RPMI7951 (cell line): Measurements from ENCODE around the gene SNX13. TPM values are rescaled to one million over a fixed set of nuclear protein-coding genes. Genes with fewer than 3 reads are reported as not detected.
"Not testable (repeated sequence)": the region's sequence is repeated elsewhere in the genome, so short reads cannot be mapped to it uniquely, and the experiment has no call there.

ENCODE experiments used
- DNase-seq: peaks from one replicate; pipeline ENCODE4 v3.0.0-alpha.2; 2012; ENCODE audit warnings: low read depth
- total RNA-seq: library from RNA; depleted of rRNA; stranded (reverse); fragments of >200 nt; shearing (Covaris generic); gene quantifications from 2 replicates; pipeline ENCODE4 v1.2.3, GENCODE V29; 2014

Gene SNX13
- total RNA-seq, 1 experiment from 2014 or later, result 54.5 TPM

DNA sequence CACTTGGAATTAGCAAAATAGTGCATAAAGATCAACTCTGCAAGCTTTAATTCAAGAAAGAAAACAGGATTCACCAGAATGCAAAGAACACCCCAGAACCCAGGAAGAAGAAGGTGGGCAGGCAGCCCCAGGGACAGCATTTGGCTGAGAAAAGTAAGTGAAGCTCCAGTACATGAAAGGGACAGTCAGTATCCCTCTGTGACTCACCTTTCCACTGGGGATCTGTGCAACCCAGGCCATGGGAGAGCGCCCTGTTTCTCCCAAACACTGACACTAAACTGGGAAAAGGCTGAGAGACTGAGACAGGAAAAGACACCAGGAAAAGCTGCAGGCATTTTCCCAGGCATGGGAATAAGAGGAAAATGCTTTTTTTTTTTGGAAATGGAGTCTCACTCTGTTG is 28.2 kb downstream of the SNX13 start:
- DNase-seq, result no peak

DNA sequence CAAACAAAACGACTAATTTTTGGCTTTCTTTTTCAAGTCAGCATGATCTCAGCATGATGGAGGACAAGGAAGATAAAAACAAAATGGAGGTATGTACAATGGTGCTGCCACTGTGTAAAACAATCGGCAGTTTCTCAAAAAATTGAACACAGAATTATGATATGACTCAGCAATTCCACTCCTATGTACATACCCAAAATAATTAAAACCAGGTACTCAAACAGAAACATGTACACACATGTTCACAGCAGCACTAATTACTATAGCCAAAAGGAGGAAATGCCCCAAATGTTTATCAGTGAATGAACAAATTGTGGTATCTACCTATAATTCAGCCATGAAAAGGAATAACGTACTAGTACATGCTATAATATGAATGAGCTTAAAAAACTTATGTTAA is 29.9 kb downstream of the SNX13 start:
- no peak for DNase-seq

DNA sequence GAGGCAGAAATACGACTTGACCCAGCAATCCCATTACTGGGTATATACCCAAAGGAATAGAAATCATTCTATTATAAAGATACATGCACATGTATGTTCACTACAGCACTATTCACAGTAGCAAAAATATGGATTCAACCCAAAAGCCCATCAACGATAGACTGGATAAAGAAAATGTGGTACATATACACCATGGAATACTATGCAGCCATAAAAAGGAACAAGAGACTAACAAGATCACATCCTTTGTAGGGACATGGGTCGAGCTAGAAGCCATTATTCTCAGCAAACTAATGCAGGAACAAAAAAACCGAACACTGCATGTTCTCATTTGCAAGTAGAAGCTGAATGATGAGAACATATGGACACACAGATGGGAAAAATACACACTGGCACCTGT is 31.0 kb downstream of the SNX13 start:
- not testable (repeated sequence) for DNase-seq

DNA sequence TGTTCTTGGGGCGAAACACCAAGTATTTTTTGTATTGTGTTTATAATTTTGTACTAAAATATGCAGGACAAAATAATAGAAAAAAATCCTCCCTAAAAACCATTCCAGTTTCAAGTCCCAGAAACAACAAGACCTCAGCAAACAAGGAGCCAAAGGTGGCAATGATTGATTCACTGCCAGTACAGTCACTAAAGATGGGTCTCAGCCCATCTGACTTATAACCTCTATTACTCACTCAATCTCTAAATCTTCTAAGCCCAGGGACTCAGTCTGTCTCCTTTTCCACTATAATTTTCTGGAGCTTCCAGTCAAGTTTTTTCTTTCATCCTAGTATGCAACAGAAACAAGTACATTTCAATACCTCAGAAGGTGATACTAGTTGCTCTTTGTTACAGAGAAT is 33.3 kb downstream of the SNX13 start:
- DNase-seq, result peak; percentile 36

DNA sequence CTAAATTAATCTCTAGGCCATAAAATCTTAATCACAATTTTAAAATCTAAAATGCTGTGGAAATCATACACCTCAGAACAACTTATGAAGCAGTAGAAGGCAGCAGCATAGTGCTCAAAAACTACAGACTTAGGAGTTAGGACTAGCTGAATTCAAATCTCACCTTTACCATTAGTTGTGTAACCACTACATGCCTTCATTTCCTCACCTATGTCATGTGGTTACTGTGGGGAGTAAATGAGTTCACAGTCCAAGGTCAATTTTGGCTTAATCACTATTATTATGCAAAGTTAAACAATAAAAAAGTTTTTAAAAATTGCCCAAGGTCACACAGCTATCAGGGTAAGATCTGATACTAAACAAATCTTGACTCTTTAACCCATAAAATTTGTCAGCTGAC is 37.0 kb downstream of the SNX13 start:
- no peak for DNase-seq

DNA sequence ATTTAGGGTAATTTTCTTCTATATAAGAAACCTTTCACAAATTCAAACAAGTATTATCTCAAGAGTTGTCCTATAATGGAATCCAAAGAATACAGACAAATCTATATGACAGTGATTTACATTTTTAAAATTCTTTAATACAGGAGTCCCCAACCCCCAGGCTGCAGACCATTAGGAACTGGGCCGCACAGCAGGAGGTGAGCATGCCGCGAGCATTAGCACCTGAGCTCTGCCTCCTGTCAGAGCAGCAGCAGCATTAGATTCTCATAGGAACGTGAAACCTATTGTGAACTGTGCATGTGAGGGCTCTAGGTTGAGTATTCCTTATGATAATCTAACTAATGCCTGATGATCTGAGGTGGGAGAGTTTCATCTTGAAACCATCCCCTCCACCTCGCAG is 37.7 kb downstream of the SNX13 start:
- DNase-seq, result no peak

DNA sequence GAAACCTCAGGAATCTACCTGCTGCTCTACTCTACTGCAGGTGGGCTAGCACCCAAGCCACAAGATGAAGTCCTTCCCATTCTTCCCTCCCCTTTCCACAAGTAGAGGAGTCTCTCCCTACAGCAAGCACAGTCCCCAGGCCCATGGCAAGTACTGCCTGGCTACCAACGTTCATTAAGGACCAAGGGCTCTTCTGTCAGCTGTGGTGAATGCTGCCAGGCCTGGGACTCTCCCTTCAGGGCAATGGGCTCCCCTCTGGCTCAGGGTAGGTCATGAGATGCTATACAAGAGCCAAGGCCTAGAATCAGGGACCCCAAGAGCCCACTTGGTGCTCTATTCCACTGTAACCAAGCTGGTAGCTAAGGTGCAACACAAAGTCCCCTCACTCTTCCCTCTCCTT is 39.8 kb downstream of the SNX13 start:
- DNase-seq, result no peak

DNA sequence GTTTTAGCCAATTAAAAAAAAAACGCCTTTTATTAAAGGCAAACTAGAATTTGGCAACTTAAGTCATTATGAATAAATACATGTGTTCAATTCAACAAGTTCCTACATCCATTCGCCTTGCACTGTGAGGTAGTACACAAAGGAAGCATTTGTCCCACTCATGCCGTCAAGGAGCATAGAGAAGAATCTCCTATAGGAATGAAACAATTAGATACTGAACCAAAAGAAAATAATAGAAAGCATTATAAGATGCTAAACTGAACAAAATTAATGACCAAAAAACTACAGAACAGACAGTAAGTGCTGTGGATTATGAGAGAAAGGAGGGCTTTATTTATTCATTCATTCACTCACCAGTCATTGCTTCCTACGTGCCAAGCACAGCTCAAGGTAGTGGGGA is 42.2 kb downstream of the SNX13 start:
- no peak for DNase-seq

DNA sequence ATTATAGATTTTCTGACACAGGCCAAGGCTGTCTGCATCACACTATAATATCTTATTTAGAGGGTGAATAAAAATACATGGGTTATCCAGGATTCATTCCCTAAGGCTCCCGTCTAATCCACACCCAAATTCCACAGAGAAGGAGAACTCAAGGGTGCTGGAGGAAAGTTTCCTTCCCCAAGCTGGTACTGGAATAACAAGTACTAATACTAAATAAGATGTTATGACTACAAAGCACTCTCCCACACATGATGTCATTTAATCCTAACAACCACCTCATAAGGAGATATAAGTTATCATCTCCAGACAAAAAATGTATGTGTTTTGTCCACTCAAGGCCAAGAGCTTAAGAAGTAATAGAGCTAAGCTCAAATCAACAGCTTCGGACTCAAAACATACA is 53.0 kb downstream of the SNX13 start:
- no peak for DNase-seq

DNA sequence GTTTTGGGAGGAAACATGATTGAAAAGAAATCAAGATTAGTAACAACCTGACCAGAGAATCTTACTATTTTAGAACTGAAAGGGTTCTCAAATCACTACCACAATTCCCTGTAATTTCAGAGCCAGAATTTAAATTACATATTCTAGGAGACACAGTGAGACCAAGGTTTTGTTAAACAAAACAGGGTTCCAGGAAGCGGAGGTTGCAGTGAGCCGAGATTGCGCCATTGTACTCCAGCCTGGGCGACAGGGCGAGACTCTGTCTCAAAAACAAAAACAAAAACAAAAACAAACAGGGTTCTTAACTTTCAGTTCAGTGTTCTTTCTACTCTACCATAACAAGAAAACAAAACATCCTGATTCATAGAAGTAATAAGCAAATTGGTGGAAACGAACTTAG is 57.6 kb downstream of the SNX13 start:
- no peak for DNase-seq

DNA sequence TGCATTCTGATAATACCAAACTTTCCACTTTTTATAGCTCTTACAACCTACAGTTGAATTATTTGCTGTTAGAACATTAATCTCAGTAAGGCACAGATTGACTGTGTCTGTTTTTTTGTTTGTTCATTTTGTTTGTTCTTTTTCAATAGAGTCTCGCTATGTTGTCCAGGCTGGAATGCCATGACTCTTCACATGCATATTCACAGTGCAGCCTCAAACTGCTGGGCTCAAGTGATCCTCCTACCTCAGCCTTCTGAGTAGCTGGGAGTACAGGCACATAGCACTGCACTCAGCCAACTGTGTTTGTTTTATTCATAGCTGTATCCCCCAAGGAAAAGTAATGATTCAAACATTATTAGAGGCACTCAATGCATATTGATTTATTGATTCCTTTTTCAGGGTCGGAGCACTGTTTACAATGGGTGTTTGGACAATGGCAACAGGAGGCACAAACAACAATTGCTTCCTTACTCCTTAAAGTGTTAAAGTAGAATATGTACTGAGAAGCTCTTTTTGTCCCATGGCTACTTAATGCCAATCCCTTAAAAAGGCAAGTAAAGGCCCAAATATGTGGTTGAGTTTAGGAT is 61.1 kb downstream of the SNX13 start:
- DNase-seq, result no peak

DNA sequence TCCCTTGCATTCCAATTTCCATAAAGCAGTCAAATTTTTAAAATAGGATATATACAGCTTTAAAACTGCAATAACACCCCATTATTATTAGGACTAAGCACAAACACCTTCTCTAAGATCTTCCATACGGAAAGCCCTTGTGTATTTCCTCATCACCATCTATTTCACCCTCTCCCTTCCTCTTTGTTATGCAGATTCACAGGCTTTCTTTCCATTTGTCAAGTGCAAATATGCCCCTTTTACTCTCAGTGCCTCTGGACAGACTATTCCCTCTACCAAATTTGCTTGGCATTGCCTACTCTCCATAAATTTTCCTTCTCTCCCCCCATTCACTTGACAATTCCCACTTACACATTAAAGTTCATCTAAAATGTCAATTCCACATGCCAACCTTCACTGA is 61.7 kb downstream of the SNX13 start:
- DNase-seq, result no peak

DNA sequence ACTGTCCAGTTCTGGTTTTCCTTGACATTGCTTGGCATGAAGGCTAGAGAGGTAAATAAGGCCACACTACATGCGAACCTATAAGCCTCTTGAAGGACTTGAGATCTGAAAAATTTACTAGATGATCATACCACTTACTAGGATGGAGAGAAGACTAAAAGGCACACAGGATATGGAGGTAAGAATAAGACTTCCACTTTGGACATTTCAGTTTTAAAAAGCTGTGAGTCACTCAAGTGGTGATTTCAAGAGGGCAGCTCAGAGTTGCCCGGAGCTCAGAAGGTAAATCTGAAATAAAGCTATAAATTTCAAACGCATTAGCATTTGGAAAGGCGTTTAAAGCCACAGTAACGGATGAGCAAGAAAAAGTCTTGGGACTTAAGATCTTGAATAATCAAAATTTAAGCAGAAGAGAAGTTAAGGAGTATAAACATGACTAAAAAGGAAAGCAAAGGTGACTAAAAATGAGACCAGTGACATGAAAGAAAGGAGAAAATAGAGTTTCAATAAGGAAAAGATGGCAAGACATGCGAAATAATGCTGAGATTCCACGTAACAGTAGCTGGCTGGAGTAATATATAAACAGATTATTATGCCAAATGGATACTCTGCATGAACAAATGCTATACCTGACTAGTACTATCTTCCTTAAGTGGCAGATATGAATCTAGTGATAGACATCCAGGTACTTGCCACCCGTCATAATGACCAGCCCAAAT is 68.3 kb downstream of the SNX13 start:
- no peak for DNase-seq

DNA sequence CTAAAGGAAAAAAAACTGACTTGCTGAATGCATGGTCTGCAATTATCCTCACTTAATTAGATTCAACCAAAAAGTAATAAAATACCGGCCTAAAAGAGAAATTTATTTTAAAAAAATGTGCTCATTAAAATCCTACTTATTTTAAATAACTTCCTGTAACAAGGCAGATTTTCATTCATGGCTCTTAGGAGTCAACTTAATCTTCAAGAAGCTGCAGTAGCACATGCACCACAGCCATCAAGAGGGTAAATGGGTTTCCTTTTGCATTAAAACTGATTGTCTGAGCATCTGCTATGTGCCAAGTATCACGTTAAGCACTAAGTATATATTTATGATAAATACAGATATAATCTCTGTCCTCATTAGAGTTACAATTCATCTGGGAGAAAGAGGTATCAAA is 69.9 kb downstream of the SNX13 start:
- no peak for DNase-seq

DNA sequence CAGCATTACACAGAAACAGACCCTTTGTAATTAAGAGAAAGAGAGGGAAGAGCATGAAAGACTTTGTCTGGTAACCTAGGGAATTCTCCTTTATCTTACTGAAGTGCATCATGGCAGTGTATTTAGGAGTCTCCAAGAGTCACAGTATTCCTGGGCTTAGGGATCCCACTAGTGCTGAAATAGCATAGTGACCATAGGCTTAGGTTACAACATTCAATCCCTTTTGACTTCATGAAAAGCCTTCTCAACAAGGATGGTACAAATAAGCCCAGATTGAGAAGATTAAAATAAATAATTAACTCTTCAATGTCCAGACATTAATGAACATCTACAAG is 76.5 kb downstream of the SNX13 start:
- no peak for DNase-seq

DNA sequence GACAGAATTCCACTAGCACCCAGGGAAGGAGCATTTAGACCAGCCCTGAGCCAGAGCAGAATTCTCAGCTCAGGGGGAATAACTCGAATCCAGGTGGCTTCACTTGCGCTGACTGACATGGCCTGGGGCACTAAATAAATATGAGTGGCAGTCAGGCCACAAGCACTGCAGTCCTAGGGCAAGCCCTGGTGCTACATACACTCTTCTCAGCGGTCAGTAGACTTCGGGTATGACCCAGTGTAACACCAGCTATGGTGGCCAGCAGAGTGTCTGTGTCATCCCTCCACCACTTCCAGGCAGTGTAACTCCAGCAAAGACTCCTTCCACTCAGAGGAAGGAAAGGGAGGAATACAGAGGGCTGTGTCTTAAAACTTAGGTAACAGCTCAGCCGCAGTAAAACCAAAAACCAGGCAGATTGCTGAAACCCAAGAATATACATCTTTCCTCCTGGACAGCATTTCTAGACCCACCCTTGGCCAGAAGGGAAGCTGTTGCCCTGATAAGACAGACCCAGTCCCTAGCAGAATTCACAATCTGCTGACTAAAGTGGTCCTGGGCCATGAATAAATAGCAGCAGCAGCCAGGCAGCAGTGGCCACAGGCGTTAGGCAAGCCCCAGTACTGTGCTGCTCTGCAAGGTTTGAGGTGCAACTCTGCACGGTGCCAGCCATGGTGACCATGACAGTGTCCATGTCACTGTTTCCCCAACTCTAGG is 77.0 kb downstream of the SNX13 start:
- no peak for DNase-seq

DNA sequence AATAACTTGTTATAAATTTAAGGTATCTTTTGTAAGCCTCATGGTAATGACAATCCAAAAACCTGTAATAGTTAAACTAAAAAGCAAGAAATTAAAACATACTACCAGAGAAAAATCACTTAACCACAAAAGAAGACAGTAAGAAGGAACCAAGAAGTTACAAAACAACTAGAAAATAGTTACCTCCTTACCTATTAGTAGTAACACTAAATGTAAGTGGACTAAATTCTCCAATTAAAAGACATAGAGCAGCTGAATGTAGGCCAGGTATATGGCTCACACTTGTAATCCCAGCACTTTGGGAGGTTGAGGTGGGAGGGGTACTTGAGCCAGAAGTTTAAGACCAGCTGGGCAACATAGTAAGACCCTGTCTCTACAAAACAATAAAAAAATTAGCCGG is 84.0 kb downstream of the SNX13 start:
- no peak for DNase-seq

DNA sequence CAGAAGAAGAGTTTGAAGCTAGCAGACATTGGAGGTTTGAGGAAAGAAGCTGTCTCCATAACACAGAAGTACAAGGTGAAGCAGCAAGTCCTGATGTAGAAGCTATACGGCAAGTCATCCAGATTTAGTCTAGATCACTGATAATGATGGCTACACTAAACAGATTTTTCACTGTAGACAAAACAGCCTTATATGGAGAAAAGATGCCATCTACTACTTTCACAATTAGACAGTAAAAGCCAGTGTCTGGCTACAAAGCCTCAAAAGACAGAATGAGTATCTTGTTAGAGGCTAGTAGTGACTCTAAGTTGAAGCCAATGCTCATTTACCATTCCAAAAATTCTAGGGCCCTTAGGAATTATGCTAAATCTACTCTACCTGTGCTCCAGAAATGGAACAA is 85.1 kb downstream of the SNX13 start:
- no peak for DNase-seq

DNA sequence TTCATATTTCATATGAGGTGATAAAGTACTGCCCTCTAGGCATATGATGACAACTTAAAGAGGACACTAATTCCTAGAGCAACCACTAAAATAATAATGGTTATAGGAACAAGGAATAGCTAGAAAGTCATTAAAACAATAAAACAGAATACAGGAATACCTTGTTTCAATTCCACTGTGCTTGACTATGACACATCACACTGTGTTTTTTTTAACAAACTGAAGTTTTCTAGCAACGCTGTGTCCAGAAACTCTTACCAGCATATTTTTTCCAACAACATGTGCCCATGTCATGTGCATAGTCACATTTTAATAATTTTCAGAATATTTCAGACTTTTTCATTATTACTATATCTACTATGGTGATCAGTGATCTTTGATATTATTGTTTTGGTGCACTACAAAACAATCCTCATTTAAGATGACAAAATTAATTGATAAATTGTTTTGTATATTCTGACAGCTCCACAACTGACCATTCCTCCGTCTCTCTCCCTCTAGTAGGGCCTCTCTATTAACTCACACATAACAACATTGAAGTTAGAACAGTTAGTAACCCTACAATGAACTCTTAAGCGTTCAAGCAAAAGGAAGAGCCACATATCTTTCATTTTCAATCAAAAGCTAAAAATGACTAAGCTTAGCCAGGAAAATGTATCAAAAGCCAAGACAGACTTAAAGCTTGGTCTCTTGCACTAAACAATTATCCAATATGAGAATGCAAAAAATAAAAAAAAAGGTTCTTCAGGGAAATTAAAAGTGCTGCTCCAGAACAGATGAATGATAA is 85.8 kb downstream of the SNX13 start:
- DNase-seq, result no peak

DNA sequence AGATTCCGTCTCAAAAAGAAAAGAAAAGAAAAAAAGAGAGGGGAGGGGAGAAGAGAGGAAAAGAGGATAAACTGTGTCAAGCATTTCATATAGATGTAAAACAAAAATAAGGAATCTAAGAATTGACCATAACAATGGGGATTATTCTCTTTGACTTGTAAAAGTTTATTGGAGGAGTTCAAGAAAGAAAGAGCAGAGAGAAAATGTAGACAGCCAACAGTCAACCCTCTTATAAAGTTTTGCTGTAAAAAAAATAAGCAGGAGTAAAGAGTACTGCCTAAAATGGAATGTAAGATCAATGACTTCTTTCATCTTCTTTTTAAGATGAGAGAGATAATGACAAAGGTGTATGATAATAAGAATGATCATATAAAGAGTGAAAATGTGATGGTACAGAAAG is 87.9 kb downstream of the SNX13 start:
- no peak for DNase-seq

DNA sequence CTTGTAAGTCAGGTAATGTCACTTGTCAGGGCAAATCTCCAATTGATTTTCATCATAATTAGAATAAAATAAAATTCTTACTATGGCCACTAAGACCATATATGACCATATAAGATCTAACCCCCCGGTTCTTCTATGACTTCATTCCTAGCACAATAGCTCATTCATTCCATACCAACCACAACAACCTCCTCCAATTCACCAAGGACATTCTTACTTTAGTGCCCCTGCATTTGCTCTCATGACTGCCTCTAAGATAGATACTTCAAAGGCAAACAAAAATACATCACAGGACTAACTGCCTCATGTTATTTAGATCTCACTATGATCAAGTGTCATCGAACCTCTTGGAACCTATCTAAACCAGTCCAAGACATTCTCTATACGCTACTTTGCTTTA is 90.8 kb downstream of the SNX13 start:
- DNase-seq, result peak; percentile 60

DNA sequence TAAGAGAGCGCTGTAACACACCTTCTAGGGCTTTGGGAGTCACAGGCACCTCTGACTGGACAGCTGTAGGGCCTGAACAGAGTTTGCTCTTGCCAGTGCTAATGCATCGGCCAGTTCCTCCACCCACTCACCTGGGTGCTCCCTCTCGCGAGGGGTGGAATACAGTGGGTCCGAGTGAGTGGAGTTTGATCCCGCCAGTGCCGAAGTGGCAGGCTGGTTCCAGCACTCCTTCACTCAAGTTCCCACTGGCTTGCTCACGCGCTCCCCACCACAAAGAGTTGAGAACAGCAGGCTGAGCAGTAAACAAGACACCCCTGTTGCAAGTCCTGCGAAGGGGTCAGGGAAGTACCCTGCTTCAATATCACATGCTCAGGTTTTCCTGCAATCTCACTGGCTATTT is 91.8 kb downstream of the SNX13 start:
- no peak for DNase-seq

DNA sequence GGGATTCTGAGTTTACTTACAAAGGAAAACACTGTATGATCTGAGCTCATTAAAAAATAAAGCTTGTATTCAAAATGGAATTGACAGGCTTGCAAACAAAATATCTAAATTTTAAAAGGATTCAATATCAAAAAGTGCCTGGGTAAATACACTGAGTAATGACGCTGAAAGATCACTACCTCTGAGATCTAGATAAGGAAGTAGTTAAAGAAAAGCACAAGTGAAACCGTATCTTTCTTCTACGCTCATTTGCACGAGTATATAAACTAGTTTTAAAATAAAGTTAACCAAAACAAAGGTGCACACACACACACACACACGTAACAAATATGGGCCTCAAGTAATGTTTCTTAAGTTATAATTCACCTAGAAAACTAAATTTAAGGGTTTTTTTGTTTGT is 93.4 kb downstream of the SNX13 start:
- no peak for DNase-seq
